Endothelial cell of umbilical vein (primary cell): Measurements from ENCODE around the gene GLYATL1B.

Experiments used
- CTCF ChIP-seq, 2 donors: IDR thresholded peaks; 1 replicate in 1 of 2; 2 replicates in 1 of 2; pipeline ENCODE4 v1.5.1; 2011; ENCODE audit warnings: low read length in 2 of 2, mild to moderate bottlenecking in 2 of 2, moderate library complexity in 2 of 2, control low read depth in 1 of 2, inconsistent platforms in 1 of 2, low read depth in 1 of 2; ENCODE audit not compliant: insufficient read depth in 1 of 2; ENCODE audit errors: extremely low read depth in 1 of 2
- EZH2 ChIP-seq: IDR thresholded peaks from 2 replicates; pipeline ENCODE4 v1.6.1; 2012; ENCODE audit warnings: borderline replicate concordance, low read depth, mild to moderate bottlenecking, moderate library complexity, low read length, inconsistent platforms; ENCODE audit not compliant: severe bottlenecking
- MAX ChIP-seq: IDR thresholded peaks from 2 replicates; pipeline ENCODE4 v1.6.1; 2011; ENCODE audit not compliant: insufficient read depth, insufficient read length
- POLR2AphosphoS5 ChIP-seq: IDR thresholded peaks from 2 replicates; pipeline ENCODE4 v1.6.1; 2012; ENCODE audit warnings: low read depth, mild to moderate bottlenecking, control low read depth, low read length, moderate library complexity; ENCODE audit not compliant: insufficient read depth

GRCh38 chr11:59115553-59115952 is 29.4 kb downstream of the GLYATL1B start:
- TF ChIP-seq CTCF (IDR thresholded peaks at IDR 0.05; ENCODE audit: extremely low read depth in 1 of 2, insufficient read depth in 1 of 2, low read depth in 1 of 2, low read length in 2 of 2) (no peak), MAX (no peak), EZH2 (no peak), POLR2AphosphoS5 (no peak)
